CD4-positive, alpha-beta memory T cell (primary cell): Measurements from ENCODE around the gene RNF8. TPM values are rescaled to one million over a fixed set of nuclear protein-coding genes. Genes with fewer than 3 reads are reported as not detected.
"Not testable (repeated sequence)": the region's sequence is repeated elsewhere in the genome, so short reads cannot be mapped to it uniquely, and the experiment has no call there.

Source experiments
- CTCF ChIA-PET: fragments of 350-600 bp; sonication (Branson Sonifier 250); formaldehyde crosslinking; loops from one replicate; lab custom pipeline; 2021; ENCODE audit warnings: inconsistent platforms; ENCODE audit not compliant: partially characterized antibody; lab: Charles Lee
- POLR2A ChIA-PET: fragments of 350-600 bp; sonication (Branson Sonifier 250); formaldehyde crosslinking; loops from one replicate; lab custom pipeline; 2021; ENCODE audit not compliant: partially characterized antibody; lab: Charles Lee
- DNase-seq, 5 donors: peaks; one replicate each; pipeline versions ENCODE4 v3.0.0 to v3.0.0-alpha.2; 2020 to 2022; ENCODE audit warnings: mixed read lengths in 1 of 5
- H3K27ac ChIP-seq: one replicate; pipeline ENCODE4 v1.7.0; 2013; ENCODE audit warnings: low read depth, low read length
- H3K27me3 ChIP-seq: 2 replicates; pipeline ENCODE4 v1.7.0; 2013; ENCODE audit warnings: mild to moderate bottlenecking, low read length, moderate library complexity; ENCODE audit not compliant: insufficient read depth
- H3K36me3 ChIP-seq: 2 replicates; pipeline ENCODE4 v1.7.0; 2013; ENCODE audit warnings: mild to moderate bottlenecking, low read length, moderate library complexity; ENCODE audit not compliant: insufficient read depth
- H3K4me1 ChIP-seq: 2 replicates; pipeline ENCODE4 v1.7.0; 2013; ENCODE audit warnings: mild to moderate bottlenecking, low read length, moderate library complexity; ENCODE audit not compliant: insufficient read depth
- H3K4me3 ChIP-seq, 2 donors: one replicate each; pipeline ENCODE4 v1.7.0; 2013; ENCODE audit warnings: low read length in 2 of 2, mild to moderate bottlenecking in 1 of 2
- H3K9me3 ChIP-seq, 2 donors: one replicate each; pipeline ENCODE4 v1.7.0; 2013; ENCODE audit warnings: low read length in 2 of 2, control low read depth in 1 of 2; ENCODE audit not compliant: control insufficient read depth in 1 of 2
- H3K27ac Mint-ChIP-seq, 7 donors: one replicate each; pipeline ENCODE4 v1.8.0; 2020 to 2021; ENCODE audit warnings: mixed read lengths in 7 of 7, mild to moderate bottlenecking in 6 of 7, inconsistent platforms in 3 of 7, moderate library complexity in 3 of 7
- H3K27me3 Mint-ChIP-seq, 2 donors: one replicate each; pipeline ENCODE4 v1.8.0; 2020 to 2021; ENCODE audit warnings: mixed read lengths in 2 of 2
- H3K36me3 Mint-ChIP-seq, 2 donors: one replicate each; pipeline ENCODE4 v1.8.0; 2020 to 2021; ENCODE audit warnings: mixed read lengths in 2 of 2, inconsistent platforms in 1 of 2, mild to moderate bottlenecking in 1 of 2
- H3K4me1 Mint-ChIP-seq, 4 donors: one replicate each; pipeline ENCODE4 v1.8.0; 2020 to 2021; ENCODE audit warnings: mixed read lengths in 4 of 4, mild to moderate bottlenecking in 1 of 4
- H3K4me3 Mint-ChIP-seq, 8 donors: one replicate each; pipeline ENCODE4 v1.8.0; 2020 to 2021; ENCODE audit warnings: mixed read lengths in 8 of 8, mild to moderate bottlenecking in 7 of 8, moderate library complexity in 6 of 8, inconsistent platforms in 3 of 8
- H3K9me3 Mint-ChIP-seq, 8 donors: one replicate each; pipeline ENCODE4 v1.8.0; 2020 to 2021; ENCODE audit warnings: mixed read lengths in 8 of 8, mild to moderate bottlenecking in 5 of 8, inconsistent platforms in 3 of 8, moderate library complexity in 1 of 8
- intact Hi-C: fragments of 100-400 bp; cut with micrococcal nuclease; formaldehyde crosslinking; loops from one replicate; pipeline ENCODE4 v1.15.1; 2023
- polyA plus RNA-seq, 2 donors: library from polyadenylated mRNA; unstranded; fragments of 300-500 nt; fragmentation: Illumina TruSeq; gene quantifications; one replicate each; pipeline ENCODE4 v1.2.3, GENCODE V29; 2021
- total RNA-seq, 2 experiments: library from RNA; stranded (reverse); gene quantifications; one replicate each; pipeline ENCODE4 v1.2.3, GENCODE V29; 2021

The RNF8 gene
- total RNA-seq (10 to 100 TPM; 14.8 to 16.6 TPM), polyA plus RNA-seq (10 to 100 TPM; 14.2 to 17.2 TPM)

- ChIA-PET POLR2A (interaction anchor here (1.1 to 1.4 kb wide), 2 partner anchors 13 to 80 kb away, joined by 3 to 4 read pairs; no protein-coding TSS in a partner anchor), CTCF (interaction anchor here (1.0 to 1.2 kb wide), 2 partner anchors 11 to 144 kb away, joined by 3 to 4 read pairs; no protein-coding TSS in a partner anchor)
- H3K4me1 Mint-ChIP-seq, result peaks cover 26 to 38% (median 31%) of the 10 kb centered on the region in 4 donors
- Histone ChIP-seq H3K4me3 (peak within 1 kb of the TSS; percentile 71 to 96), H3K27ac (peak within 1 kb of the TSS; percentile 65), H3K27me3 (no peaks in the 10 kb centered on the region), H3K9me3 (no peaks in the 10 kb centered on the region), H3K36me3 (no peaks in the 10 kb centered on the region), H3K4me1 (peaks cover 30% of the 10 kb centered on the region)
- DNase-seq, result peak; percentile 84 to 87 (median 86)
- intact Hi-C loops, result loop anchor here (2.0 kb wide), 1 partner anchor 79 kb away; the partner anchor contains the start of gene CMTR1
- peak within 1 kb of the TSS; percentile 92 to 98 (median 96) for H3K4me3 Mint-ChIP-seq
- H3K9me3 Mint-ChIP-seq, result no peaks in the 10 kb centered on the region
- H3K27ac Mint-ChIP-seq, result peak within 1 kb of the TSS; percentile 80 to 96 (median 93)
- H3K36me3 Mint-ChIP-seq, result peaks cover 0 to 9% of the 10 kb centered on the region in 2 donors
- H3K27me3 Mint-ChIP-seq, result no peaks in the 10 kb centered on the region
Observed at GRCh38 chr6:37353761-37354525, at the start of gene RNF8. TSS of gene RNF8 (plus strand) at chr6:37353983. CDS start at chr6:37354165, 182 bp downstream.

GRCh38 chr6:37304766-37305165 is 49.0 kb upstream of the RNF8 start:
- H3K27ac ChIP-seq, result no peak overlapping the region
- H3K4me3 ChIP-seq, result no peak overlapping the region
- peaks cover 0 to 2% (median under 1%) of the 10 kb centered on the region in 4 donors for H3K4me1 Mint-ChIP-seq
- H3K9me3 Mint-ChIP-seq, result no peaks in the 10 kb centered on the region
- H3K27ac Mint-ChIP-seq, result no peak overlapping the region
- H3K9me3 ChIP-seq, result no peaks in the 10 kb centered on the region
- CTCF ChIA-PET, result interaction anchor here (1.4 to 1.9 kb wide), 2 partner anchors 11 to 21 kb away, joined by 3 to 5 read pairs; no protein-coding TSS in a partner anchor
- POLR2A ChIA-PET, result no interaction called here
- intact Hi-C loops, result no loop called here
- DNase-seq, result no peak
- H3K36me3 ChIP-seq, result peaks cover 47% of the 10 kb centered on the region
- H3K4me1 ChIP-seq, result no peaks in the 10 kb centered on the region
- peaks cover 40 to 60% of the 10 kb centered on the region in 2 donors for H3K36me3 Mint-ChIP-seq
- no peaks in the 10 kb centered on the region for H3K27me3 Mint-ChIP-seq
- H3K4me3 Mint-ChIP-seq, result no peak overlapping the region
- no peaks in the 10 kb centered on the region for H3K27me3 ChIP-seq

GRCh38 chr6:37305841-37306425 is 47.9 kb upstream of the RNF8 start:
- POLR2A ChIA-PET, result no interaction called here
- Mint-ChIP-seq H3K4me3 (no peak overlapping the region), H3K9me3 (no peaks in the 10 kb centered on the region), H3K36me3 (peaks cover 36 to 54% of the 10 kb centered on the region in 2 donors), H3K27me3 (no peaks in the 10 kb centered on the region), H3K4me1 (peaks cover 0 to 2% (median under 1%) of the 10 kb centered on the region in 4 donors), H3K27ac (no peak overlapping the region)
- H3K4me1 ChIP-seq, result no peaks in the 10 kb centered on the region
- DNase-seq, result no peak
- H3K27me3 ChIP-seq, result no peaks in the 10 kb centered on the region
- CTCF ChIA-PET, result interaction anchor here (0.5 to 1.9 kb wide), 4 partner anchors 10 to 387 kb away, joined by 3 to 5 read pairs (median 4); no protein-coding TSS in a partner anchor
- no peaks in the 10 kb centered on the region for H3K9me3 ChIP-seq
- no peak overlapping the region for H3K4me3 ChIP-seq
- no peak overlapping the region for H3K27ac ChIP-seq
- intact Hi-C loops, result no loop called here
- H3K36me3 ChIP-seq, result peaks cover 47% of the 10 kb centered on the region

GRCh38 chr6:37306624-37307222 is 47.1 kb upstream of the RNF8 start:
- H3K9me3 Mint-ChIP-seq, result no peaks in the 10 kb centered on the region
- CTCF ChIA-PET, result interaction anchor here (1.9 kb wide), 1 partner anchor 19 kb away, joined by 5 read pairs; no protein-coding TSS in a partner anchor
- Histone ChIP-seq H3K9me3 (no peaks in the 10 kb centered on the region), H3K4me3 (no peak overlapping the region), H3K27ac (no peak overlapping the region), H3K27me3 (no peaks in the 10 kb centered on the region), H3K36me3 (peaks cover 39% of the 10 kb centered on the region), H3K4me1 (no peaks in the 10 kb centered on the region)
- POLR2A ChIA-PET, result no interaction called here
- H3K27me3 Mint-ChIP-seq, result no peaks in the 10 kb centered on the region
- H3K36me3 Mint-ChIP-seq, result peaks cover 34 to 48% of the 10 kb centered on the region in 2 donors
- H3K27ac Mint-ChIP-seq, result peak overlapping the region in 1 of 7 donors; percentile 62
- no peak for DNase-seq
- intact Hi-C loops, result no loop called here
- peaks cover 0 to 2% (median under 1%) of the 10 kb centered on the region in 4 donors for H3K4me1 Mint-ChIP-seq
- no peak overlapping the region for H3K4me3 Mint-ChIP-seq

GRCh38 chr6:37307484-37307883 is 46.3 kb upstream of the RNF8 start:
- peaks cover 34% of the 10 kb centered on the region for H3K36me3 ChIP-seq
- H3K27me3 Mint-ChIP-seq, H3K4me1 Mint-ChIP-seq, H3K27ac ChIP-seq, H3K4me3 Mint-ChIP-seq, H3K4me3 ChIP-seq, H3K27me3 ChIP-seq, DNase-seq, POLR2A ChIA-PET, intact Hi-C loops, H3K9me3 Mint-ChIP-seq, H3K9me3 ChIP-seq, H3K4me1 ChIP-seq, H3K27ac Mint-ChIP-seq: not testable (repeated sequence)
- CTCF ChIA-PET, result interaction anchor here (1.9 kb wide), 1 partner anchor 19 kb away, joined by 5 read pairs; no protein-coding TSS in a partner anchor
- H3K36me3 Mint-ChIP-seq, result peaks cover 27 to 44% of the 10 kb centered on the region in 2 donors

GRCh38 chr6:37308069-37308815 is 45.5 kb upstream of the RNF8 start:
- H3K27ac Mint-ChIP-seq, result peak overlapping the region in 2 of 7 donors; percentile 15 to 29
- intact Hi-C loops, result no loop called here

More at GRCh38 chr6:37308069-37308815, 45.5 kb upstream of the RNF8 start:
- Mint-ChIP-seq H3K27me3 (no peaks in the 10 kb centered on the region), H3K9me3 (no peaks in the 10 kb centered on the region), H3K4me1 (peaks cover 0 to 2% (median 0%) of the 10 kb centered on the region in 4 donors), H3K36me3 (peaks cover 20 to 44% of the 10 kb centered on the region in 2 donors), H3K4me3 (no peak overlapping the region)
- Histone ChIP-seq H3K27me3 (no peaks in the 10 kb centered on the region), H3K4me3 (no peak overlapping the region), H3K9me3 (no peaks in the 10 kb centered on the region), H3K4me1 (no peaks in the 10 kb centered on the region), H3K36me3 (peaks cover 28% of the 10 kb centered on the region), H3K27ac (no peak overlapping the region)
- ChIA-PET CTCF (interaction anchor here (1.9 kb wide), 1 partner anchor 18 kb away, joined by 5 read pairs; no protein-coding TSS in a partner anchor), POLR2A (no interaction called here)
- DNase-seq, result no peak
